HG02885 (cell line): ENCODE measurements around the gene POLR3K.
"Not testable (repeated sequence)": the region's sequence is repeated elsewhere in the genome, so short reads cannot be mapped to it uniquely, and the experiment has no call there.

Experiments used
- ATAC-seq: cut with Tn5 transposase; IDR thresholded peaks from one replicate; pipeline ENCODE4 v1.9.1; 2021; ENCODE audit warnings: mild to moderate bottlenecking; ENCODE audit not compliant: unreplicated experiment, poor library complexity

POLR3K gene

GRCh38 chr16:47234-47633, 6.2 kb downstream of the POLR3K start:
- no peak for ATAC-seq

DNA sequence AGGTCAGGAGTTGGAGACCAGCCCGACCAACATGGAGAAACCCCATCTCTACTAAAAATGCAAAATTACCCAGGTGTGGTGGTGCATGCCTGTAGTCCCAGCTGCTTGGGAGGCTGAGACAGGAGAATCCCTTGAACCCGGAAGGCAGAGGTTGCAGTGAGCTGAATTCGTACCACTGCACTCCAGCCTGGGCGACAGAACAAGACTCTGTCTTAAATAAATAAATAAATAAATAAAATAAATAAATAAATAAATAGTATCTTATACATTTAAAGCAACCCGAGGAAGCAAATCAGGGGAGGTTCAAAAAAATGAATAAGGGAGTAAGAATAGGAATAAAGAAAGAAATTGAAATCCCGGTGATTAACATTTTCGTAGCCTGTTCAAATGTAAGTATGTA, 6.9 kb downstream of the POLR3K start:
- ATAC-seq = not testable (repeated sequence)

GRCh38 chr16:45454-45853, 8.0 kb downstream of the POLR3K start:
- ATAC-seq = no peak

DNA sequence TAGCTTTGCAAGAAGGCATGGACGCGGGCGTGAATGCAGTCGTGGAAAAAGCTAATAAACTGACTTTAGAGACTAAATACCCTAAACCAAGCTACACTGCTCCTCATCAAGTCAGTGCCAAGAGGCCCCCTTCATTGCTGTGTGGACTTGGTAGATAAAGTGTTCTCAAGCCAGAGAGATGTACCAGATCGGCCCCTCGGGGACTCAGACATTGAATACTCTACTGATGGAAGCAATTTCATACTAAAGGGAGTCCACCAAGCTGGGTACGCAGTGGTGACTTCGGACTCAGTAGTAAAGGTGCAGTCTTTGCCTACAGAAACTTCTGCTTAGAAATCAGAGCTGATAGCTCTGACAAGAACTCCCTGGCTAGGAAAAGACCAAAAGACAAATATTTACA, 8.8 kb downstream of the POLR3K start:
- no peak for ATAC-seq

- ATAC-seq = no peak
These were observed 10.1 kb downstream of the POLR3K start for GRCh38 chr16:43294-43693.

DNA sequence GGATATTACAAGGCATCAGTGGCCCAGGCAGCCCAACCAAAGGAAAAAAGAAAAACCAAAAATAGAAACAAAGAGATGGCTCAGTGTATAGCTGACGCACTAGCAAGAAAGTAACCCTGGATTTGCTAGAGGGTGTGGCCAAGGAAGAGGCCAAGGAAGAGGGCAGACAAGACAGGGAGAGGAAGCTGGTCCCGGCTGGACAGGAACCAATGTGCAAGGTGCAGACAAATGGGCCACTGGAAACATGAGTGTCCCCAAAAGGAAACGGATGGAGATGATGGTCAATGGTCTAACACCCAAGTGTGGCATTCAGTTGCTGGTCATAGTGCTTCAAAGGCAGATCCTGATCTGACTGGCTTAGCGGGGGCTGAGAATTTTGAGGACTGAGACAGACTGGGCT, 10.7 kb downstream of the POLR3K start:
- ATAC-seq = no peak

GRCh38 chr16:42069-42457, 11.3 kb downstream of the POLR3K start:
- ATAC-seq = no peak

GRCh38 chr16:41439-42068, 11.9 kb downstream of the POLR3K start:
- no peak for ATAC-seq

DNA sequence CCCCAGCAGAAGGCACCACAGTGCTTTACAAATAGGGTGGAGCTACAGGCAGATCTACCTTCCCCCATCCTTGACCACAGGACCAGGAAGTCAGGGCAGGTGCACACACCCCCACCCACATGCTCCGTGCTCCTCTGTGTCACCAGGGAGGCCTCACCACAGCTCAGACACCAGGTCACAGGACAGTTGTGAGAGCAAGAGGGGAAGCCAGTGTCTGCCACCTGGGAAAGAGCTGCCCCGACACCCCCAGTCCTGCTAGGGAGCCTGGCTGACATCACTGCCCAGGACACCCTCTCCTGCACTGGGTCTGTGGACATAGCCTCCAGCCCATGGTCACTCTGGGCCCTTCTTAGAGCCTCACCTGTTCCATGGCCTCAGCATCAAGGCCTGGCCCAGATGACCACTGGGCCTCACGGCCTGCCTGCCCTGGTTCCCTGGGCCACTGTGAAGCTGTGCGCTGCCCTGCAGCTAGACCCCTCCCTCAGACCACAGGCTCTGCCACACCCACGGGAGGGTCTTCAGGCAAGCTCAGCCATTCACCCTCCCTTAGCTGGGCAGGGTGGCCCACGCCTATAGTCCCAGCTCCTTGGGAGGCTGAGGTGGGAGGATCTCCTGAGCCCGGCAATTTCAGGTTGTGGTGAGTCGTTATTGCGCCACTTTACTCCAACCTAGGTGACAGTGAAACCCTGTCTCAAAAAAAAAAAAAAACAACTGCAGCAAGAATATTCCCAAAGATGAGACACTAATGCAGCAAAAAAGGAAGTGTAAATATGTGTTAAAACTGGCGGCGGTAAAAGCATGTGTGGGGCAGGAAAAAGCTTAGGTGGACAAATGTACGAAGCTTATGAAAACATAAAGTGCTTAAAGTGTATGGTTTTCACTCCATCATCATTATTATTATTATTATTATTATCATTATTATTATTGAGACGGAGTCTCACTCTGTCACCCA, 14.2 kb downstream of the POLR3K start:
- peak; percentile 85 for ATAC-seq

DNA sequence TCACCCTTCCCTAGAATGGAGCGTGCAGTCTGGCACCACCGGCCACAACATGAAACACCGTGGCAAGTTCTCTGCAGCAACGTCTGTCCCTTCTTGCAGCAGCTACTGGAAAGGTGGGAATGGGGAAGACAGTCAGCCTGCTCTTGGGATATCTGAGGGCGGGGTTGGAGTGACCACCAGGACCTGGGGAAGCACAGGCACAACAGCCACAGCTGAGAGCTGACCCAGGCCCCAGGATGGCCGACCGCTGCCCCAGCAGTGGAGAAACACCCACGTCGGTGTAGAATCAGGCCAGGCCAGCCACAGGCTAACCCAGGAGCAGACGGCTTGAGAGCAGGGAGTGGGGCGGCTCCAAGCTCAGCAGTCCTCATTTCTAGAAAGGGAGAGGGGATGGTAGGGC, 15.2 kb downstream of the POLR3K start:
- not testable (repeated sequence) for ATAC-seq

DNA sequence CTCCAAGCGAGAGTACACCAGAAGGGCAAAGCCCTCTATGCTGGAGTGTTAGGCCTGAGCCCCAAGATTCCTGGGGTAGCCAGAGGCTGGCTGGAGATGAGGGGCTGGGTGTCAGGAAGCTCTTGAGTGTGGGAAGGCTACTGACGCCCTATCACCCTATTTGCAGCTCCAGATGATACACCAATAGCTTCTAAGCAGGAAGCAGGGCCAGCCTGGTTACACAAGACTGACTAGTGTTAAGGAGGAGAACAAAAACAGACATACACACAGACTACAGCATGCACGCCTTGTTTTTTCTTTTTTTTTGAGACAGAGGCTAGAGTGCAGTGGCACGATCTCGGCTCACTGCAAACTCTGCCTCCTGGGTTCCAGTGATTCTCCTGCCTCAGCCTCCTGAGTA, 15.9 kb downstream of the POLR3K start:
- no peak for ATAC-seq

- ATAC-seq = no peak
These were observed 16.9 kb downstream of the POLR3K start for GRCh38 chr16:36336-36984.

- ATAC-seq = no peak
These were observed 17.6 kb downstream of the POLR3K start for GRCh38 chr16:35678-36305.

DNA sequence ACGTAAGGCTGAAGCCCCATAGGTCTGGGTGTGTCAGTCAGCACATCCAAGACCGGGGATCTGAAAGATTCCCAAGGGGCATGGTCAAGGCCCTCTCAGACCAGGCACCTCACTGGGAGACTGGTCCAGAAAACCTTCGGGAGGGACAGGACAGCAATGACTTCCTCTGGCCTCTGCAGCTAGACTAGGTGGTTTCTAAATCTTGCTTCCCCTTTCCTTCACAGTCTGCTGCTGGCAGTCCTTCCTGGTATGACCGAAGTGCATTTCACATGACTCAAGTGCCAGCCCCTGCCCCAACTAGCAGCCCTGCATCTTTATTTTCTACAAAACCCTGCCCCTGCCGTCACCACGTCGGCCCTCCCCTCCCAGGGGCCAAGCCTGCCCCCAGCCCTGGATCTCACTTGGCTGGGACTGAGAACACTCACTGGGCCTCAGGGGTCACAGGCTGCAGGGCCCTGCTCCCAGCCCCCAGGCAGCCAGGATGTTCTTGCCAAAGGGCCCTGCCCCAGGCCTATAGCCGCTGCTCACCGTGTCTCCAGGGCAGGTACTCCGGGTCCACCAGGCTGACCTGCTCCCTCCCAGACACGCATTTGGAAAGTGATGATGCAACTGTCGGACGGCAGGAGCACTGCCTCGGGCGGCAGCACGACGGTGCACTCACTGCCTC, 18.3 kb downstream of the POLR3K start:
- no peak for ATAC-seq

GRCh38 chr16:34648-34987, 18.8 kb downstream of the POLR3K start:
- no peak for ATAC-seq

GRCh38 chr16:33877-34647, 19.3 kb downstream of the POLR3K start:
- ATAC-seq = no peak

- ATAC-seq = not testable (repeated sequence)
These were observed 20.1 kb downstream of the POLR3K start for GRCh38 chr16:33154-33876.

DNA sequence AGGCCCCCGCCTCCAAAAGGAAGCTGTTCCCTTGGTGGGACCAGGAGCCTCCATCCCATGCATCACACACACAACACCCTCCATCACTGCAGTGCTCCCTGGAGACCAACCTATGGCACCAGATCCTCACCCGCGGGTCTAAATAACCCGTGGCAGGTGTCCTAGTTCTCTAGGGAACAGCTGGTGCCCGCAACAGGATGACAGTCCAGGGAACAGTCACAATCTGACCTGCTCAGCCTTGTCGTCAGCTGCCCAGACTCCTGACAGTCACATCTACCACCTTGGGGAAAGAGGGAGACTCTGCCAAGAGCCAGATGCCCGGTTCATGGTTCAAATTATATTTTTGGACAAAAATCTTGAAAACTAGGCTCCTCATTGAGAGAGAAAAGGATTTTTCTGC, 22.8 kb downstream of the POLR3K start:
- not testable (repeated sequence) for ATAC-seq

DNA sequence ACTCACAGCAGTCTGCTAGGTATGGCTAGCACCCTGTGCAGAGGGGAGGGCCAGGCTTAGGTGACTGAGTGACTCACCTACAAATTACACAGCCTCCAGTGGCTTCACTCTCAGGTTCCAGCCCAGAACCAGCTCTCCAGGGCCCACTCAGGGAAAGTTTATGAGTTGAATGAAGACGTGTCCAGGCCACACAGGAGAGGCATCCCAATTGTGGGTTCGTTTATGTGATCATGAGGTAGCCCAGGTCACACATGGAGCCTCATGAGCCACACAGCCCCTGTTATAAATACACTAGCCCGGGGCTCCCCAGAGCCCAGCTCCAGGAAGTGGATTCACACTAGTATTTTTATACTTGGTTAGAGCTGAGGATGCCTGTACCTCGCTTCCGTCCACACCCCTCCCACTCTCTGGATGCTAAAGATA, 27.5 kb downstream of the POLR3K start:
- ATAC-seq = peak; percentile 75
